Stimulated activated CD4-positive, alpha-beta T cell treated with anti-CD3 and anti-CD28 coated beads, Interleukin-2, amount 100 ng/mL, for 24 hours (primary cell): ENCODE measurements around the gene DRC1.

Experiments
- DNase-seq, 2 donors: peaks; one replicate each; pipeline ENCODE4 v3.0.0-alpha.2; 2020

The DRC1 gene

GRCh38 chr2:26494891-26495290 is 93.2 kb downstream of the DRC1 start:
- no peak for DNase-seq

GRCh38 chr2:26495705-26496297 is 94.1 kb downstream of the DRC1 start:
- DNase-seq, result no peak

DNA sequence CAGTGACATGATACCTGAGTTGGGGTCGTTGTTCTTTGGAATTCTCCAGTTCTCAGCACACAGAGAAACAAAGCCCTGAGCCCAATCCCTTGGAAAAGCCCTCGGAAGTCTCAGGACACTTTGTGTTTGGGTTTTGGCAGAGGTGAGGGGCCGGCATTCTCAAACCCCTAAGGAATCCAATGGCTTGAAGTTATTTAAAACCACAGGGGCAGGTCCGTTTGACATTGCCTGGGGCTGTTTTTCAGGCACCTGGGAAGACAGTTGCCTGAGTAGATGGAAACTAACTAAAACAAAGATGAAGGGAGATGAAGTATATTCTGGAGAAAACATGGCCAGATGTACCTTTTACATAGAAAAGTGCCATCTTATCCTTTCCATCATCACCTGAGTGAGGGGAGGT is 98.7 kb downstream of the DRC1 start:
- no peak for DNase-seq

- peak; percentile 89 to 93 for DNase-seq
Measured at GRCh38 chr2:26503231-26503880, 101.6 kb downstream of the DRC1 start.

DNA sequence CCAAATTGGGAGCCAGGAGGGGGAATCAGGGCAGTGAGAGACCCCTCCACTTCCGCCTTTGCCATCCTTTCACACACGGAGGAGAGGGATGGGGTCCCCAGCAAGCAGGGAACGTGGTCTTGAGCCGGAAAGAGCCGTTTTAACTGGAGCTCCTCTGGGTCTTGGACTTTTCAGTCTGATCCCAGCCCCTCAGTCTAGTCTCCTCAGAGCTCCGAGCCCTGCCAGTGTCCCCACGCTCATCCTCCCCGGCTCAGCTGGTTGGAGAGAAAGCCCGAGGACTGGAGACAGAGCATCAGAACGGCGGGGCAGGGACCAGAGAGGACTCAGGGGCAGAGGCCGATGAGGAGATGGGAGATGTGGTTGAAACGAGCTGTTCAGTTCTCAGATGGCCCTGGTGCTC is 102.3 kb downstream of the DRC1 start:
- DNase-seq, result no peak

GRCh38 chr2:26506279-26506678 is 104.6 kb downstream of the DRC1 start:
- no peak for DNase-seq
